GM12891 (cell line): ENCODE data around the gene ZNRF1.

Experiments used
- POLR2A ChIP-seq: IDR thresholded peaks from 2 replicates; pipeline ENCODE4 v1.6.1; 2011; ENCODE audit warnings: low read depth, low read length, control low read depth
- TAF1 ChIP-seq: IDR thresholded peaks from 2 replicates; pipeline ENCODE4 v1.6.1; 2011; ENCODE audit warnings: low read depth, low read length, control low read depth

DNA sequence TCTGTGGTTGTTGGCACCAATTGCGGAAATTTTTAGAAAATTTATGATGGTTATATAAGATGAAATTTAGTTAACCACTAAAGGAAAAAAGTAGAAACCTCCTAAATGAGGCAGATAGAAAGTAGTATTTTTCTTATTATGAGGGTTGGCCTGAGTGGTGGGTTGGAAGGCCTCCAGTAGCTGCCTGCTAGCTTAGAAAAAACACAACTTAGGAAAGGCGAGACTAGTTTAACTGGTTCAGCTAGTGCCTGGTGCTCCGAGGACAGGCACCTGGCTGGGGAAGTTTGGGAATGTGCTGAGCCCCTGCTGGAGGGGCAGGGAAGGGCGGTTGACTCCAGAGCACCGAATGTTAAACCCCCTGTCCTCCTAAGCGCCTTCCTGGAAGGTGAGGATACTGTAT, 97.8 kb downstream of the ZNRF1 start:
- TF ChIP-seq POLR2A, result no peak
- no peak for TF ChIP-seq TAF1
